ENCODE results near the gene AK3.
A peak's percentile ranks its signal among the peaks of the same experiment; 100 is the strongest.

Gene AK3

GRCh38 chr9:4704129-4704528 is 36.9 kb downstream of the AK3 start:
- no peak overlapping the region for H3K4me3 Mint-ChIP-seq
- no peaks in the 10 kb centered on the region for H3K27me3 Mint-ChIP-seq
- DNase-seq (no peak), ATAC-seq (peak; percentile 54)
- peaks cover 39% of the 10 kb centered on the region for H3K36me3 Mint-ChIP-seq (ENCODE audit: low read depth)
- H3K9me3 Mint-ChIP-seq, result no peaks in the 10 kb centered on the region
- no peak overlapping the region for H3K27ac Mint-ChIP-seq
- H3K4me1 Mint-ChIP-seq, result peaks cover 21% of the 10 kb centered on the region

DNA sequence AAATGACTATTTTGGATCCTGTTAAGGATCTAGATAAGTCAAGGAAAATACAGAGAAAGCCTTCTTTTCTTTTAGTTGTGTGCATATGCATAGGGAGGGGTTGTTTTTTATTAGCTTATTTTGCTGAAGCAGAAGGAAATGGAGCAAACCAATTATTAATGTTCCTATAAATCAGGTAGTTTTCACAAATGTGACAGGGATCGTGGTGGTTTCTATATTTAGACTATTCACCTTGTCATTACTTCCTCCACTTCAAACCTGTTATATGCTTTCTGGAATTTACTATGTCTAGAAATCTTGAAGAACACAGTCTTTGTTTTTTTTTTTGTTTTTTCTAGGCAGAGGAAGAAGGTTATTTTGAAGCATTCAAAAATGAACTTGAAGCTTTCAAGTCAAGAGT is 39.5 kb downstream of the AK3 start:
- no peaks in the 10 kb centered on the region for H3K9me3 Mint-ChIP-seq
- H3K27me3 Mint-ChIP-seq, result no peaks in the 10 kb centered on the region
- no peak overlapping the region for H3K4me3 Mint-ChIP-seq
- ATAC-seq (no peak), DNase-seq (no peak)
- peaks cover 13% of the 10 kb centered on the region for H3K4me1 Mint-ChIP-seq
- H3K27ac Mint-ChIP-seq, result no peak overlapping the region
- peaks cover 34% of the 10 kb centered on the region for H3K36me3 Mint-ChIP-seq (ENCODE audit: low read depth)

GRCh38 chr9:4700932-4701331 is 40.1 kb downstream of the AK3 start:
- Mint-ChIP-seq H3K36me3 (ENCODE audit: low read depth) (peaks cover 31% of the 10 kb centered on the region), H3K27me3 (no peaks in the 10 kb centered on the region), H3K27ac (no peak overlapping the region), H3K4me3 (no peak overlapping the region), H3K4me1 (peaks cover 17% of the 10 kb centered on the region), H3K9me3 (no peaks in the 10 kb centered on the region)
- DNase-seq (no peak), ATAC-seq (no peak)

DNA sequence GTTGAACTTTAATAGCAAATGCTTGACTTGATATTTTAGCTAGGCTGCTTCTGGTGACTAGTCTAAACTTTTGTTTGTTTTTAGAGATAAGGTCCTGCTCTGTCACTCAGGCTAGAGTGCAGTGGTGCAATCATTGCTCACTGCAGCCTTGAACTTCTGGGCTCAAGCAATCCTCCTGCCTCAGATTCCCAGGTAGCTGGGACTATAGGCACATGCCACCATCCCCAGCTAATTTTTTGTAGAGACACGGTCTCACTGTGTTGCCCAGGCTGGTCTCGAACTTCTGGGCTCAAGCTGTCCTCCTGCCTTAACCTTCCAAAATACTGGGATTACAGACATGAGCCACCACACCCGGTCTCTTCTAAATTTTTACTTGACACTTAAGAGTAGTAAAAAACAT is 40.9 kb downstream of the AK3 start:
- no peak overlapping the region for H3K27ac Mint-ChIP-seq
- H3K36me3 Mint-ChIP-seq (ENCODE audit: low read depth), result peaks cover 31% of the 10 kb centered on the region
- no peak for ATAC-seq
- no peaks in the 10 kb centered on the region for H3K27me3 Mint-ChIP-seq
- peaks cover 18% of the 10 kb centered on the region for H3K4me1 Mint-ChIP-seq
- no peak overlapping the region for H3K4me3 Mint-ChIP-seq
- no peak for DNase-seq
- H3K9me3 Mint-ChIP-seq, result no peaks in the 10 kb centered on the region

DNA sequence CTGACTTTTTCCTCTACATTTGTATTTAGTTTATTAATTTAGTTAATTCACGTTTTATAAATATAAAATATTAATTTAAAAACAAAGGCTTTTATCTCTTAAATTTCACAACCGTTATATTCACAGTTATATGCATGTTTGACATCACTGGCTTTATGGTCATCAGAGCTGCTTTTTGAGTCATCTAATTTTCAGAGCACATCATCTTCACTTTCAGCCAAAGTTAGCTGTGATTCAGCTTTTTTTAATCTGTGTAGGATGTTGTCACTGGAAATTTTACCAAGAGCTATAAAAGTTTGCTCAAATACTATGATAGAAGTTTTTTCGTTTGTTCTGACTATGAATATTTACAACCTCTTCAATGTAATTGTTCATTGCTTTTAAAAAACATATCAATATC is 49.2 kb downstream of the AK3 start:
- H3K9me3 Mint-ChIP-seq, result no peaks in the 10 kb centered on the region
- no peak overlapping the region for H3K27ac Mint-ChIP-seq
- peaks cover 40% of the 10 kb centered on the region for H3K4me1 Mint-ChIP-seq
- peak; percentile 57 for ATAC-seq
- no peaks in the 10 kb centered on the region for H3K27me3 Mint-ChIP-seq
- H3K36me3 Mint-ChIP-seq (ENCODE audit: low read depth), result peaks cover 13% of the 10 kb centered on the region
- no peak for DNase-seq
- H3K4me3 Mint-ChIP-seq, result no peak overlapping the region

DNA sequence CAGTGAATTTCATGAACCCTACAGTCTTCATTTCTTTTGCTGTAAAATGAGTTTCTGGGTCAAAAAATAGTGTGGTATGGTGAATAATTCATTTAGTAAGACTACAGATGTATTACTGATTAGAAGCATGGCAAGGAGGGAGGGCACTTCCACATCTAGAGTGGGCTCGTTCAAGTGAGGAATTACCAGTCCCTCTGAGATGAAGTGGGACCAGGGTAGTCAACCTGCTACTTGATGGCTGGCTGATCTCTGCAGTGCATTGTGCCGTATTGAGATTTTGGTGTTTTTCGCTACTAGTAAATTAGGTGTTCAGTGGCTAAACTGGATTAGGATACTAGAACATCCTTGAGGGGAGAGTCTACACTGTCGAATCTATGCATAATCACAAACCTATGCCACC is 50.9 kb downstream of the AK3 start:
- H3K27me3 Mint-ChIP-seq, result no peaks in the 10 kb centered on the region
- H3K36me3 Mint-ChIP-seq (ENCODE audit: low read depth), result peaks cover 20% of the 10 kb centered on the region
- DNase-seq (no peak), ATAC-seq (no peak)
- no peak overlapping the region for H3K4me3 Mint-ChIP-seq
- H3K9me3 Mint-ChIP-seq, result no peaks in the 10 kb centered on the region
- peak overlapping the region; percentile 37 for H3K27ac Mint-ChIP-seq
- H3K4me1 Mint-ChIP-seq, result peaks cover 43% of the 10 kb centered on the region

DNA sequence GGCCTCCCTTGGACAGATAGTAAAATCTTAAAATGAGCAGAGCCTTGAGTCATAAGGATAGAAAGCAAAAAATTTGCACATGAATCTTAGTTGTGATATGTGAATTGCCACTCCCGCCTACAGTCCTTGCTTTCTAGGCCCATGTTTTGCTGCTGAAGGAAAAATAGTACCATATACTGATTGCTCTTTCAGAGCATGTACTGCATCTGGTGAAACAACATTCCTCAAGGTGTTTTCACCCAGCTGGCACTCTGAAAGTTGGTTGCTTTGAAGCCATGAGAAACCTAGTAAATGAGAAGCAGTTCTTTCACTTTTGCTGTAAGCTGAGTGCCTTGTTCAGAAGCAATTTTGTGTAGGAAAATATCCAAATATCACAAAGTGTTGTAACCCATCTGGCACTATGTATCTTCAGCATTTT is 51.3 kb downstream of the AK3 start:
- Mint-ChIP-seq H3K4me1 (peaks cover 43% of the 10 kb centered on the region), H3K27ac (peak overlapping the region; percentile 37), H3K36me3 (ENCODE audit: low read depth) (peaks cover 17% of the 10 kb centered on the region), H3K27me3 (no peaks in the 10 kb centered on the region), H3K4me3 (no peak overlapping the region), H3K9me3 (no peaks in the 10 kb centered on the region)
- DNase-seq, result no peak
- peak; percentile 84 for ATAC-seq

DNA sequence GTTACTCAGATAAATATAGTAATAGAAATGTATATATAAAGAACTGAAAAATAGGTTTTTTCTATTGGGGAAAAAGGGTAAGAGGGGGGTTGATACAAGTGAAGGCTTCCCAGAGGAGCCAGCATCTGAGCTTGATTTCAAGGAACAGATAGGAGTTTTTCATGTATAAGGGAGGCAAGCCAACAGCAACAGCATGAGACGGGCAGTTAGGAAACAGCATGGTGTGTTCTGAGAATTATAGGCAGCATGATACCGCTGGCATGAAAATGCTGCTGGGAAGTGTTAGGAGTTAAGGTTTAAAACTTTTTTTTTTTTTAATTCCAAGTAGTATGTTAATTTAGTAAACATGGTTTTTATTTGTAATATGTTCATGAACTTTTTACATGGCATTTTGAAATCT is 52.0 kb downstream of the AK3 start:
- Mint-ChIP-seq H3K4me3 (no peak overlapping the region), H3K27me3 (no peaks in the 10 kb centered on the region), H3K27ac (no peak overlapping the region), H3K4me1 (peaks cover 46% of the 10 kb centered on the region), H3K9me3 (no peaks in the 10 kb centered on the region), H3K36me3 (ENCODE audit: low read depth) (peaks cover 17% of the 10 kb centered on the region)
- ATAC-seq (no peak), DNase-seq (no peak)

GRCh38 chr9:4686584-4686983 is 54.4 kb downstream of the AK3 start:
- Mint-ChIP-seq H3K4me3 (no peak overlapping the region), H3K4me1 (peaks cover 48% of the 10 kb centered on the region), H3K9me3 (no peaks in the 10 kb centered on the region), H3K27ac (no peak overlapping the region), H3K36me3 (ENCODE audit: low read depth) (peaks cover 21% of the 10 kb centered on the region), H3K27me3 (no peaks in the 10 kb centered on the region)
- DNase-seq, result no peak
- ATAC-seq, result no peak

DNA sequence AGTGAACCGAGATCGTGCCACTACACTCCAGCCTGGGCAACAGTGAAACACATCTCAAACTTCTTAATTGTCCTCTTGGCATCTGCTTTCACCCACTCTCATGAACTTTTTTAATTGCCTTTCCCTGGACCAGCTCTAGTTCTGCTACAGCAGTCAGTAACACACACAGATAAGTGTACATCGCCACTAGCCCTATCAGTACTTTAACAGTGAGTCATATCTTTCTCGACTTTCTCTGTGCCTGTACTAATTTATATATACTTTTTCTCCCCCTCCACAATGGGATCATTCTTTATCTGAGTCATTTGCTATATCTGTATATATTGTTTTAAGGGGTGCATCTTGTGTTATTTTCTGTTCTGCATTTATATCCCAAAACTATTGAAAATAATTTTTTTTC is 54.9 kb downstream of the AK3 start:
- DNase-seq (no peak), ATAC-seq (peak; percentile 44)
- no peaks in the 10 kb centered on the region for H3K27me3 Mint-ChIP-seq
- no peaks in the 10 kb centered on the region for H3K9me3 Mint-ChIP-seq
- H3K4me1 Mint-ChIP-seq, result peaks cover 44% of the 10 kb centered on the region
- H3K4me3 Mint-ChIP-seq, result no peak overlapping the region
- no peak overlapping the region for H3K27ac Mint-ChIP-seq
- H3K36me3 Mint-ChIP-seq (ENCODE audit: low read depth), result peaks cover 18% of the 10 kb centered on the region

DNA sequence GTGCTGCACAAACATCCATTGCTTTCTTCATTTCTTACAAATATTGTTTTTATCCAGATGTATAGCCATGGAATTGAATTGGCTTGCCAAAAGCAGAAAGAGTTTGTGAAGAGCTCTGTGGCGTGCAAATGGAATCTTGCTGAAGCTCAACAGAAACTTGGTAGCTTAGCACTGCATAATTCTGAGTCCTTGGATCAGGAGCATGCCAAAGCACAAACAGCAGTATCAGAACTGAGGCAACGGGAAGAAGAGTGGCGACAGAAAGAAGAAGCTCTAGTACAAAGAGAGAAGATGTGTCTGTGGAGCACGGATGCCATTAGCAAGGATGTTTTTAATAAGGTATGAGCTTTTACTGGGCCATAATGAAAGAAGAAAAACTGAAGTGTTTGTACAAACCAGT is 56.2 kb downstream of the AK3 start:
- DNase-seq, result no peak
- no peaks in the 10 kb centered on the region for H3K9me3 Mint-ChIP-seq
- ATAC-seq, result no peak
- H3K36me3 Mint-ChIP-seq (ENCODE audit: low read depth), result peaks cover 15% of the 10 kb centered on the region
- no peaks in the 10 kb centered on the region for H3K27me3 Mint-ChIP-seq
- H3K27ac Mint-ChIP-seq, result no peak overlapping the region
- H3K4me1 Mint-ChIP-seq, result peaks cover 32% of the 10 kb centered on the region
- no peak overlapping the region for H3K4me3 Mint-ChIP-seq

DNA sequence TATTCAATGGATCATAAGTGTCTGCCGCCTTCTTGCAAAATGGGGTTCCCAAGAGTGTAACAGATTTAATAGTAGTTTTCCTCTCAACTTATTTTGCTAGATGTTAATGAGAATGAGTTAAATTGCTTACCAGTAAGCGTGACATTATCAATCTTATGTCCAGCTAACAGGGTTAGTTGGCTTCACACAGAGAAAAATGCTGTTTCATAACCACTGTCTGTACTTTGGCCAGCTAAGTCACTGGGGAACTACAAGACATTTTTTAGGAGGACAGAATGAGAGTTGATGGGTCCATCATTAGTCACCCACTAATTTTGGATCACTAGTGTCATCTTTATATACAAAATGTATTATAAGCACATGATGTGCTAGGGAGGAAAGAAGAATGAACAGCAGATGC is 60.3 kb downstream of the AK3 start:
- DNase-seq (no peak), ATAC-seq (no peak)

GRCh38 chr9:4680173-4680525 is 60.9 kb downstream of the AK3 start:
- H3K27ac Mint-ChIP-seq, result no peak overlapping the region
- H3K27me3 Mint-ChIP-seq, result no peaks in the 10 kb centered on the region
- peaks cover 6% of the 10 kb centered on the region for H3K36me3 Mint-ChIP-seq (ENCODE audit: low read depth)
- ATAC-seq (no peak), DNase-seq (no peak)
- H3K9me3 Mint-ChIP-seq, result no peaks in the 10 kb centered on the region
- peaks cover 13% of the 10 kb centered on the region for H3K4me1 Mint-ChIP-seq
- no peak overlapping the region for H3K4me3 Mint-ChIP-seq

More for the DNA sequence above, 60.3 kb downstream of the AK3 start:
- no peaks in the 10 kb centered on the region for H3K9me3 Mint-ChIP-seq
- no peak overlapping the region for H3K27ac Mint-ChIP-seq
- peaks cover 17% of the 10 kb centered on the region for H3K4me1 Mint-ChIP-seq
- H3K27me3 Mint-ChIP-seq, result no peaks in the 10 kb centered on the region
- H3K36me3 Mint-ChIP-seq (ENCODE audit: low read depth), result peaks cover 10% of the 10 kb centered on the region
- H3K4me3 Mint-ChIP-seq, result no peak overlapping the region

- DNase-seq (peak; percentile 100), ATAC-seq (peak; percentile 98)
- Mint-ChIP-seq H3K9me3 (no peaks in the 10 kb centered on the region), H3K27ac (no peak within 1 kb of the TSS), H3K4me1 (peaks cover 13% of the 10 kb centered on the region), H3K27me3 (no peaks in the 10 kb centered on the region), H3K36me3 (ENCODE audit: low read depth) (peaks cover 6% of the 10 kb centered on the region), H3K4me3 (no peak within 1 kb of the TSS)
Observed at GRCh38 chr9:4679268-4680172, 61.5 kb downstream of the AK3 start, which contains the start of gene CDC37L1. Gene CDC37L1, plus strand, starts transcription at chr9:4679569. Its CDS starts 199 bp downstream, at chr9:4679768.

GRCh38 chr9:4678679-4679267 is 62.2 kb downstream of the AK3 start:
- no peaks in the 10 kb centered on the region for H3K9me3 Mint-ChIP-seq
- DNase-seq, result no peak
- no peaks in the 10 kb centered on the region for H3K27me3 Mint-ChIP-seq
- no peak overlapping the region for H3K4me3 Mint-ChIP-seq
- no peak for ATAC-seq
- H3K27ac Mint-ChIP-seq, result no peak overlapping the region
- peaks cover 10% of the 10 kb centered on the region for H3K4me1 Mint-ChIP-seq
- H3K36me3 Mint-ChIP-seq (ENCODE audit: low read depth), result peaks cover 6% of the 10 kb centered on the region

Measured in activated naive CD8-positive, alpha-beta T cell treated with anti-CD3 and anti-CD28 coated beads, Interleukin-2, amount 50 U/mL, for 24 hours (primary cell).